HG03575 (cell line): ENCODE results near the gene PPP1R18.

ENCODE experiments used
- ATAC-seq: cut with Tn5 transposase; IDR thresholded peaks from one replicate; pipeline ENCODE4 v1.9.1; 2021; ENCODE audit not compliant: unreplicated experiment, insufficient number of reproducible peaks, low FRiP score; ENCODE audit errors: extremely low read depth

The PPP1R18 gene

DNA sequence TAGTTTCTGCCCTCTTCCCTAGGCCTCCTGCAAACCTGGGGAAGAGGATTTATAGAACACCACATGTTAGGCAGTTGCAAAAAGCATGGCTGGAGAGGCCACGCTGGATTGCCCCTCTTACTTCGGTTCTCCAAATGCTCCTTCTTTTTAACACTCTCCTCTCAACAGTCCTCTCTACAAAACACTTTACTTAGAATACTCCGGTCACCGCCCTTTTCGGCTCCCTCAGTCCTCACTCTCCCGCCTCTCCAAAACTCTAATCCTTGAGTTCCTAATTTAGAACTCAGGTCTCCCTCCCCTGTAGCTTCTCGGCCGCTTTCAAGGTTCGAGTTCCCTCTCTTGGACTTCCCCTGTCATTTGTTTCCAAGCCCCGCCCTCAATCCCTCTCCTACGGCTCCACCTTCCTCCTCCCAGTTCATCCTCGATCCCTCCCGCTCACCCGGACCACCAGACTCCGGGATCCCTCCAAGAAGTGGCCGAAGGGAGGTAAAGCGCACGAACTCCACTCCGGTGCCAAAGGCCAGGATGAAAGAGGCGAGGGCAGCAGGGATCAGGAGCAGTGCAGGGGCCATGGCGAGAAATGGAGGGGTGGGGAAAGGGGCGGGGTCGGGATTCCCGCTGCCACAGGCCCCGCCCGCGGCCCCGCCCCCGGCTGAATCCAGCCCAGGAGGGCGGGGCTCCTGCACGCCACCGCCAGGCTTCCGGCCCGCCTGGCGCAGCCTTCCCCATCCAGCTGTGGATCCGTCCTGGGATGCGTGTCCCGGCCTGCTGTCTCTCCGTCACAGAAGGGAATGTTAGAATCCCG lies 4.2 kb upstream of the PPP1R18 start, which contains the start of gene NRM:
TSS of gene NRM (minus strand) at position 582 of the 805 bp plus-strand sequence. CDS start at position 572, 10 bp downstream.
- ATAC-seq = no peak

DNA sequence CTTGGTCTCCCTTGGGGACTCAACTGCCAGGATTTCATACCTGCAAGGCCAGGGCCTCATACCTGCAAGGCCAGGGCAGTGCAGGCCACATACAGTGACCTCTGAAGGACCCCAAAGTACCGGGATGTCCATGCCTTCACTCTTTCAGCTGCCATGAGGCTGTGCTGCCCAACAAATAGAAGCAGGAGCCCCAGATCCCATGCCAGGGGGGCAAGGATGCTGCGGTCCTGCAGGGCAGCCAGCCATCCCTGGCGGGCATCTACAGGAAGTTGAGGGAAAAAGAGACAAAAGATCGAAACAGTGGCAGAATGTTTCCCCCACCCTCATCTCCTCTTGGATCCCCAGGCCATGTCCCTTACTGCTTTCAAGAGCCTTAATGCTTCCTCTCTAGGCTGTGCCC lies 3.5 kb upstream of the PPP1R18 start:
- no peak for ATAC-seq

GRCh38 chr6:30689022-30689865 lies 2.8 kb upstream of the PPP1R18 start:
- ATAC-seq = no peak

- no peak for ATAC-seq
Observed at GRCh38 chr6:30688569-30688968, 2.1 kb upstream of the PPP1R18 start.

DNA sequence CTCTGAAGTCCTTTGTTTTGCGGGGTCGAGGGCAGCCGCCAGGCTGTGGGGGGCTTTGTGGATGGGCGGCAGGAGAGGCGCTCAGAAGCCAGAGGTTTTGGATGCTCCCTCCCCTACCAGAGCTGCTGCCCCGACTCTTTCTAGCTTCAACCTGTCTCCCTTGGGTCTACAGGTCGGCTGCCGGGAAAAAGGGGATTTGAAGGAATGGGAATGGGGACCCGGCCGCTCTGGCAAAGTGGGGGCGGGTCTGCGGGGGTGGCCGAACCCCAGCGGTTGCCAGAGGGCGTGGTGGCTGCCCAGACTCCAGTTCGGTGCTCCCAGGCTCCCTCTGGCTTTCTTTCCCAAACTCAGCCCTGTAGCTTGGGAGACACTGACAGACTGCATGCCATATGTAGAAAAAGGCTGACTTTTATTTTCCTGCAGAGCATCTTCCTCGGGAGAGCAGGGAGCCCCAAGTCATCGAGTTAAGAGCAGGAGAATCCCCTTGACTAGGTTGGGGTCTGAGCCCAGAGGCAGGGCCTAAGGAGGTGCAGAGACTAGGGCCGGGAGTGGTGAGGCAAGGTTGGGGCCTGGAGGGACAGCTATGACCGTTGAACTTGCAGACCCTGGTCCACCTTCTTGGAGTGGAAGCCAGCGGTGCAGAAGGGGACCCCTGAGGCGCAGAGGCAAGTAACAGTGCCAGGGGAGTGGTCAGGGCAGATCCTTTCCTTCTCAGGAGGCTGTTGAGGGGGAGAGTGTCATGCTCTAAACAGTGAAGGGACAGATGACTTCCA lies 1.4 kb upstream of the PPP1R18 start:
- no peak for ATAC-seq

GRCh38 chr6:30686908-30687658 lies 638 bp upstream of the PPP1R18 start:
- no peak for ATAC-seq

DNA sequence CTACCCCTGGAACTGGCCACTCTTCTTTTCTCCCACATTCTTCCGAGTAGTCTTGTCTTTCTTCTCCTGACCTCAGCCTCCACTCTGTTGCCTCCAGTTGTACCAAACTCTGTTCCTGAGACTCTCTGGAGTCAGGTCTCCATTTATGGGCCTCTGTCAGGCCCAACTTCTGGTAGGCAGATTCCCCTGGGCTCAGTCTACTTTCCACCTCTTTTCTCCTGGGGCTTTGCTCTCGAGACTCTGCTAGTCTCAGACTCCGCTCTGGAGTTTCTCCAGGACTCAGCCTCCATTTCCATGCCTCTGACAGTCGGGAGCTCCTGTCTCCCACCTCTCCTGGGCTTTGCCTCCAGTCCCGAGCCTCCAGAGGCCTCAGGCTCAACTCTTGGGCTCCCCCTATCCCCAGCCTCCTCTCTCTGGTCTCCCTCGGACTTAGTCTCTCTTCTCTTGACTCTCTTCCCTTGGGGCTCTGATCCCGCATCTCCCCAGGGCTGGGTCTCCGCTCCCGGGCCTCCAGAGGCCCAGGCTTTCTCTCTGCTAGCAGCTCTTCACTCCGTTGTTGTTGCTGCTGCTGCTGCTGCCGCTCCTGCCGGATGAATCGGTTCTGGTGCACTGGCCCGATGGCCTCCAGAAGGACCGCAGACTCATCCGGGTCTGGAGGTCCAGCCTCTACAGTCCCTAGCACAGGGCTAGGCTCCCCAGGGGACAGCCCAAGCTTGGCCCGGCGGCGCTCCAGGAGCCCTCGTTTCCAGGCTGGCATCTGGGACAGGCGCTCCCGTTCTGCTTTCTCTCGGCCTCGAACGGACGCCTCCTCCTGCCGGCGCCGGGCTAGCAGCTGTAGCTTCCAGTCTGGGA lies 1.1 kb downstream of the PPP1R18 start:
- no peak for ATAC-seq

DNA sequence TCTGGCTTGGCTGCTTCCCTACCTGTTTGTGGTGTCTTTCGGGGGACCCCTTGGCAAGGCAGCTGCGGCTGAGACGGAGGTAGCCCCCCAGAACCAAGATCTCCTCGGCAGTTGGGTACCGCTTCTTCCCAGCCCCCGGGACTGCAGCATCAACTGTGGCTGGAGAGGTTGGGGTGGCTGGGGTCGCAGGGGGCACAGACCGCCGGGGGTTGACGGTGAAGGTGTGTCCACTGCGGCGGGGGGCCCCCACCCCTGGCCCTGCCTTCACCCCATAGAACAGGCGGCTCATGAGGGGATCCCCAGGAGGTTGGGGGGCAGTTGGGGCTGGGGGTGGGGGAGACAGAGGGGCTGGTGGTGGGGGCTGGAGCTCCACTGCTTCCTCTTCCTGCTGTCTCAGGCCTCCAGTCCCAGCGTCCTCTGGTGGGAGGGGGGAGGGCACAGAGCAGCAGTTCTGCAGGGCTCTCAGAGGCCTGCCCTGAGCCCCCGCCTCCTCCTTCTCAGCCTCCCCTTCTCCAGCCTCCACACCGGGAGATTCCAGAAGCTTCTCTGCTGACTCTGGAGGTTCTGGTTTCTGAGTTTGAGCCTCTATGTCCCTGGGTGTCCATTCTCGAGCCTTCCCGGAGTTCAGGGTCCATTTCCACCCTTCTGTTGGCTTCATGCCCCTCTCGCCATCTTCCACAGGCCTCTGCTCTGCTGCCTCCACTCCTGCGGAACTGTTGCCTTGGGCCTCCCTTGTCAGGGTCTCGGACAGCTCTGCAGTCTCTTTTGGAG lies 1.9 kb downstream of the PPP1R18 start:
- no peak for ATAC-seq

DNA sequence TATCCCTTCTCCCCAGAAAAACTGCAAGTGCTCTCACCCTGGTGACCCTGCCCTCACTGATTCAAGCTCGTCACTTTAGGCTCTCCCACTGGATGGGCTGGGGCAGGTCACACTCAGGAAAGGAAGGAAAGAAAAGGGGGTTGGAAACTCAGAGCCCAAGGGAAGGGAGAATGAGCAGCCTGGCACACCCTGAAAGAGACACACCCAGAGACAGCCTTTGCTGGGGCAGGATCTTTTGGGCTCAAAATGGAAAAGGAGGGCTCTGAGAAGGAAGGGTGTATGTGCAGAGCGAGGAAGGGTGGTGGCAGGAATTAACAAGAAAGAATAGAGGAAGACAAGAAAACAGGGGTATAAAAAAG lies 2.5 kb downstream of the PPP1R18 start:
- ATAC-seq = no peak

DNA sequence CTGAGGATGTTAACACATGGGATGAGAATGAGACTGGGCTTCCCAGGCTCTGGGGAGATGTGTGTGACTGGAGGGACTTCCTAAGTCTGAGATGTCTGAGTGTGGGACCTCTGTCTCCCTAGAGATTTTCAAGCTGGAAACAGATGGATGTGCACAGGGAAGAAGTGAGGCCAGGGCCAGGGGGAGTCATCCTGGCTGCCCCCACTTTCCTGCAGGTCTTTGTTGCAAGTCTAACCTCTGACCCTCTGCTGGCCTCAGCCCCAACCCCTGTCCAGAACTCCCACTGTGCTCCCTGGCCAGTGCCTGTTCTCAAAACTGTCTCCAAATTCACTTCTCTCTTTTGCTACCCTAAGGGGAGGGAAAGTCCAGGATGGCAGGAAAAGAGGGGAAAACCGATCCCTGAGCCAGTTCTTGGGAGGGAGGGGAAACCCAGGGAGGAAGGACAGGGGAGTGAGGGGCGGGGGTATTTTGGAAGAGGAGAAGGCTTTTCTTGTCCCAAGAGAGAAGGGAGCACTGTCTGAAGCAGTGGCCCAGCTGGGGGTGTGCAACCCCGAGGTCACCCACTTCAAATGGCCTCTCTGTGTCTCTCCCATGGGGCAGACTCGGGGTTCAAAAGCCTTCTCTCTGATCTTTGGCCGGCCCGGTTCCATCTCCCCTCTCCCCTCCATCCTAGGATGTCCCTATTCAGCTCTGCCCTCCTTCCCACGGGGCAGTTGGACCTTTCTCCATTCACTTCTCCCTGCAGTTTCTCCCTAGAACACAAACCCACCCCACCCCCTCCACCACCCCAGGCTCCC lies 3.1 kb downstream of the PPP1R18 start:
- no peak for ATAC-seq

DNA sequence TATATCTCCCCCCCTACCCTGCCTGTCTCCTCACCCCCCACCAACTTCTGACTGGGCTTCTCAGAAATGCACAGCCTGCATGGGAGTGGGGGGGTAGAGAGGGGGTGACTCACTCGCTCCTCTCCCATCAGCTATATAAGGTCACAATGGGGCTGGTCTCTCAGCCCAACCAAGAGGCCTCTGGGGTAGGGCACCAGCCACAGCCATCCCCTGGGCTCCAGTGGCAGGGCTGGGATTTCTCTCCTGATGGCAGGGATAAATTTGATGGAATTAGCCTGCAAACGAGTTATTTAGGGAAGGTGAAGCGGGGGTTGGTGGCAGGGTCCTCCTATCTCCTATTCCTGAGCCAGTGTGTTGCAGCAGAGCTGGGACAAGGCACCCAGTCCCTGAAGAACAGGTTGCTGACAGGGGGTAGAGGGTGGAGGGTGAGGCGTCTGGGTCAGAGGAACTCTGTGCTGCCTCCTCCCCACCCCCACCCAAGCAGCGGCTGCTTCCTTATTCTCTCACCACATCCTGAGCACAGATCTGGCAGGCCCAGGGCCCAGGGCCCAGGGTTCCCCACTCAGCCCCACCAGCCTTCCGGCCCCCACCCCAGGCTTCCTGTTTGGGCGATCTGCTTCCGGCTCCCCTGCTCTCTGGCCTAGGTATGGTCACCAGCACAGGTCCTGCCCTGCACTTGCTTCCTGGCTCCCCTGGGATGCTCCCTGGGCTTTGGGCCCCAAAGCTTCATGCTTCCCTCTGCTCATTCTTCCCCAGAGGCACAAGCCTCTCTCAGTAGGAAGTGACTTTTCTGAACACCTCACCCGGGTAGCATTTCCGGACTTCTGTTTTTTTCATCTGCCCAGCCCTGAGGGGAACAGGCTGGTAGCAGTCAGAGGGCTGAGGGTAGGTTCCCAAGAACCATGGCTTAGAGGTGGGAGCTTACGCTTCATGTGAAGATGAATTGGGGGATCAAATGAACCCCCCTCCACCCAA lies 4.0 kb downstream of the PPP1R18 start:
- no peak for ATAC-seq

GRCh38 chr6:30681766-30682142 lies 4.7 kb downstream of the PPP1R18 start:
- no peak for ATAC-seq

GRCh38 chr6:30679765-30680535 lies 6.5 kb downstream of the PPP1R18 start:
- no peak for ATAC-seq

- ATAC-seq = no peak
Observed at GRCh38 chr6:30678964-30679726, 7.3 kb downstream of the PPP1R18 start.
